NT2/D1 (cell line): ENCODE results near the gene CACNA2D3.
A peak's percentile ranks its signal among the peaks of the same experiment; 100 is the strongest.

ENCODE experiments used
- DNase-seq: peaks from one replicate; pipeline ENCODE4 v3.0.0-alpha.2; 2011; ENCODE audit warnings: low read depth, low spot score
- H3K27me3 ChIP-seq: 2 replicates; pipeline ENCODE4 v1.6.0; 2011; ENCODE audit warnings: mild to moderate bottlenecking; ENCODE audit not compliant: insufficient read length, insufficient read depth
- H3K36me3 ChIP-seq: 2 replicates; pipeline ENCODE4 v1.6.1; 2011; ENCODE audit warnings: mild to moderate bottlenecking, low read length, mixed read lengths; ENCODE audit not compliant: insufficient read depth, insufficient read length
- H3K4me1 ChIP-seq: 2 replicates; pipeline ENCODE4 v1.5.1; 2011; ENCODE audit not compliant: insufficient read depth, insufficient read length
- H3K4me3 ChIP-seq: 2 replicates; pipeline ENCODE4 v1.5.1; 2011; ENCODE audit warnings: low read depth; ENCODE audit not compliant: insufficient read length
- H3K9ac ChIP-seq: 2 replicates; pipeline ENCODE4 v1.6.0; 2011; ENCODE audit warnings: low read depth; ENCODE audit not compliant: insufficient read length
- H3K9me3 ChIP-seq: 2 replicates; pipeline ENCODE4 v1.5.1; 2011; ENCODE audit warnings: mild to moderate bottlenecking, low read length; ENCODE audit not compliant: insufficient read depth
- SUZ12 ChIP-seq: IDR thresholded peaks from 2 replicates; pipeline ENCODE4 v1.6.1; 2011; ENCODE audit not compliant: insufficient read length, insufficient read depth; ENCODE audit errors: extremely low read depth
- YY1 ChIP-seq: IDR thresholded peaks from 2 replicates; pipeline ENCODE4 v1.6.1; 2011; ENCODE audit not compliant: insufficient read length, insufficient read depth
- ZNF274 ChIP-seq: IDR thresholded peaks from 2 replicates; pipeline ENCODE4 v1.6.1; 2011; ENCODE audit warnings: mild to moderate bottlenecking, low read depth, low read length

The CACNA2D3 gene

GRCh38 chr3:54846119-54846518, 723.8 kb downstream of the CACNA2D3 start:
- H3K36me3 ChIP-seq: no peaks in the 10 kb centered on the region
- H3K27me3 ChIP-seq: no peaks in the 10 kb centered on the region
- no peaks in the 10 kb centered on the region for H3K9me3 ChIP-seq
- no peak overlapping the region for H3K9ac ChIP-seq
- TF ChIP-seq ZNF274 (no peak), YY1 (no peak), SUZ12 (no peak)
- no peak for DNase-seq
- no peak overlapping the region for H3K4me3 ChIP-seq
- no peaks in the 10 kb centered on the region for H3K4me1 ChIP-seq

GRCh38 chr3:54847361-54847760, 725.0 kb downstream of the CACNA2D3 start:
- no peak for DNase-seq
- H3K4me3 ChIP-seq: no peak overlapping the region
- TF ChIP-seq SUZ12: no peak
- no peak for TF ChIP-seq YY1
- TF ChIP-seq ZNF274: no peak
- H3K9me3 ChIP-seq: no peaks in the 10 kb centered on the region
- no peak overlapping the region for H3K9ac ChIP-seq
- no peaks in the 10 kb centered on the region for H3K27me3 ChIP-seq
- no peaks in the 10 kb centered on the region for H3K36me3 ChIP-seq
- no peaks in the 10 kb centered on the region for H3K4me1 ChIP-seq

GRCh38 chr3:54849360-54849759, 727.0 kb downstream of the CACNA2D3 start:
- H3K9ac ChIP-seq: no peak overlapping the region
- no peaks in the 10 kb centered on the region for H3K27me3 ChIP-seq
- TF ChIP-seq ZNF274 (no peak), YY1 (no peak), SUZ12 (no peak)
- H3K4me3 ChIP-seq: no peak overlapping the region
- no peaks in the 10 kb centered on the region for H3K9me3 ChIP-seq
- H3K4me1 ChIP-seq: no peaks in the 10 kb centered on the region
- H3K36me3 ChIP-seq: no peaks in the 10 kb centered on the region
- no peak for DNase-seq

GRCh38 chr3:54850484-54851018, 728.2 kb downstream of the CACNA2D3 start:
- no peak for TF ChIP-seq SUZ12
- no peak for TF ChIP-seq YY1
- no peak for TF ChIP-seq ZNF274
- Histone ChIP-seq H3K36me3 (no peaks in the 10 kb centered on the region), H3K4me3 (no peak overlapping the region), H3K27me3 (no peaks in the 10 kb centered on the region), H3K9me3 (no peaks in the 10 kb centered on the region), H3K9ac (no peak overlapping the region), H3K4me1 (no peaks in the 10 kb centered on the region)
- no peak for DNase-seq

GRCh38 chr3:54853573-54854404, 731.4 kb downstream of the CACNA2D3 start:
- TF ChIP-seq YY1: no peak
- no peak for TF ChIP-seq ZNF274
- TF ChIP-seq SUZ12: no peak

GRCh38 chr3:54856271-54856670, 733.9 kb downstream of the CACNA2D3 start:
- Histone ChIP-seq H3K4me3 (no peak overlapping the region), H3K36me3 (no peaks in the 10 kb centered on the region), H3K27me3 (no peaks in the 10 kb centered on the region), H3K4me1 (no peaks in the 10 kb centered on the region), H3K9me3 (no peaks in the 10 kb centered on the region), H3K9ac (no peak overlapping the region)
- TF ChIP-seq SUZ12 (no peak), YY1 (no peak), ZNF274 (no peak)
- DNase-seq: no peak

More at GRCh38 chr3:54853573-54854404, 731.4 kb downstream of the CACNA2D3 start:
- H3K4me3 ChIP-seq: no peak overlapping the region
- H3K9ac ChIP-seq: peak overlapping the region; percentile 61
- no peaks in the 10 kb centered on the region for H3K9me3 ChIP-seq
- H3K36me3 ChIP-seq: no peaks in the 10 kb centered on the region
- H3K4me1 ChIP-seq: no peaks in the 10 kb centered on the region
- DNase-seq: peak; percentile 58
- H3K27me3 ChIP-seq: no peaks in the 10 kb centered on the region

GRCh38 chr3:54857343-54857742, 735.0 kb downstream of the CACNA2D3 start:
- no peak overlapping the region for H3K4me3 ChIP-seq
- 0 out of 2 replicates have a peak, but pooled peaks cover 3% of the 10 kb centered on the region for H3K9me3 ChIP-seq
- no peaks in the 10 kb centered on the region for H3K27me3 ChIP-seq
- H3K9ac ChIP-seq: no peak overlapping the region
- DNase-seq: no peak
- TF ChIP-seq ZNF274: no peak
- TF ChIP-seq SUZ12: no peak
- TF ChIP-seq YY1: no peak
- H3K4me1 ChIP-seq: no peaks in the 10 kb centered on the region
- H3K36me3 ChIP-seq: no peaks in the 10 kb centered on the region
